Esophagus muscularis mucosa (tissue), 4 donors: ENCODE data around the gene HES4. TPM values are rescaled to one million over a fixed set of nuclear protein-coding genes. Genes with fewer than 3 reads are reported as not detected.

Experiments used
- DNase-seq: peaks from one replicate; pipeline ENCODE4 v3.0.0-alpha.2; 2017; ENCODE audit errors: extremely low spot score
- H3K27ac ChIP-seq, 4 donors: fragments of 200-600 bp; sonication (generic); replicated peaks in 1 of 4; 1 replicate in 3 of 4; 2 replicates in 1 of 4; pipeline ENCODE4 v1.5.1; 2016 to 2019; ENCODE audit warnings: mild to moderate bottlenecking in 1 of 4
- H3K27me3 ChIP-seq, 4 donors: fragments of 200-600 bp; sonication (generic); one replicate each; pipeline versions ENCODE4 v1.5.1 to v1.6.0; 2016 to 2019
- H3K36me3 ChIP-seq, 4 donors: fragments of 200-600 bp; sonication (generic); one replicate each; pipeline ENCODE4 v1.5.1; 2016 to 2019
- H3K4me1 ChIP-seq, 4 donors: fragments of 200-600 bp; sonication (generic); one replicate each; pipeline ENCODE4 v1.5.1; 2016 to 2019
- H3K4me3 ChIP-seq, 4 donors: fragments of 200-600 bp; sonication (generic); 1 replicate in 2 of 4; 2 replicates in 2 of 4; pipeline ENCODE4 v1.5.1; 2016 to 2019; ENCODE audit warnings: mild to moderate bottlenecking in 4 of 4, moderate library complexity in 1 of 4
- H3K9me3 ChIP-seq, 4 donors: fragments of 200-600 bp; sonication (generic); 1 replicate in 3 of 4; 2 replicates in 1 of 4; pipeline ENCODE4 v1.5.1; 2016 to 2019
- EP300 ChIP-seq: sonication (generic); formaldehyde crosslinking; IDR thresholded peaks from one replicate; pipeline ENCODE4 v1.6.1; 2017; ENCODE audit warnings: antibody characterized with exemption
- POLR2A ChIP-seq: fragments of 450-650 bp; IDR thresholded peaks from one replicate; pipeline ENCODE4 v1.6.1; 2017; ENCODE audit warnings: antibody characterized with exemption, moderate library complexity, mild to moderate bottlenecking, low read depth
- POLR2AphosphoS5 ChIP-seq, 2 donors: sonication (generic); formaldehyde crosslinking; IDR thresholded peaks; one replicate each; pipeline ENCODE4 v1.6.1; 2017; ENCODE audit warnings: antibody characterized with exemption in 2 of 2
- WGBS: methylation state at CpG from one replicate; pipeline ENCODE4 v1.1.5; 2018; 5-methylcytosine and 5-hydroxymethylcytosine counted together
- intact Hi-C: fragments of 100-400 bp; cut with DNase I; formaldehyde crosslinking; loops from one replicate; pipeline ENCODE4 v1.15.1; 2023
- small RNA-seq, 3 donors: library from RNA; depleted of rRNA; stranded (forward); fragments of <200 nt; gene quantifications; one replicate each; pipeline ENCODE3, GENCODE V24; 2016
- total RNA-seq, 4 donors: library from RNA; depleted of rRNA; stranded (reverse); fragments of >200 nt; gene quantifications; one replicate each; pipeline versions ENCODE4 v1.1.0 to v1.2.1, GENCODE V29; 2016
- TF ChIP-seq, protein P1 (sequence below), 3 experiments: fragments of 200-600 bp in 2 of 3; fragments of 450-650 bp in 1 of 3; sonication (generic) in 2 of 3; IDR thresholded peaks; one replicate each; pipeline ENCODE4 v1.5.1; 2017 to 2019; ENCODE audit warnings: antibody characterized with exemption in 3 of 3, mild to moderate bottlenecking in 2 of 3, moderate library complexity in 1 of 3

Gene HES4
- total RNA-seq, 4 donors from 2014 or later, result 37.8 to 90.4 (median 65.0) TPM

DNA sequence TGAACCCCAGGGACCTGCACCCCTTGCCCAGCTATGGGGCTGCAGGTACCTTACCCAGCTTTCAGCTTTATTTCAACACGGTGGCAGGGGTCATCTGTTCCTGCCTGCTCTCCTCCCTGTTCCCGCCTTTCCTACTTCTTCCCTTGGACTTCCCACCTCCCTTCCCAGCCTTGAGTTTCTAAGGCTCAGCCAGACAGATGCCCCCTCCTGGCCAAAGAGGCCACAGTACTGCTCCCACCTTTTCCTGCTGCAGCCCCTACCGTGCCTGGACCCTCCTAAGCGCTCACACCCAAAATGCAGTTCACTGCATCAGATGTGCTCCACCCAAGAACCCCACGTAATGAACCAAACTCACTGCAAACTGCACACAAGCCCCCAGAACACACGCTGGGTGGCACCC is 48.5 kb downstream of the HES4 start:
- peaks cover 75 to 100% (median 100%) of the 10 kb centered on the region in 4 donors for H3K36me3 ChIP-seq
- no peaks in the 10 kb centered on the region for H3K27me3 ChIP-seq
- no peak overlapping the region for H3K4me3 ChIP-seq
- 71% methylated on average over 6 of the region's 6 CpGs for WGBS
- DNase-seq, result no peak
- H3K4me1 ChIP-seq, result peaks cover 0 to 9% (median 0%) of the 10 kb centered on the region in 4 donors
- H3K27ac ChIP-seq, result no peak overlapping the region
- H3K9me3 ChIP-seq, result no peaks in the 10 kb centered on the region
- intact Hi-C loops, result no loop called here
- no peak for TF ChIP-seq EP300
- TF ChIP-seq POLR2AphosphoS5 (IDR thresholded peaks at IDR 0.05), result no peak
- no peak for TF ChIP-seq POLR2A
- TF ChIP-seq, protein P1, sequence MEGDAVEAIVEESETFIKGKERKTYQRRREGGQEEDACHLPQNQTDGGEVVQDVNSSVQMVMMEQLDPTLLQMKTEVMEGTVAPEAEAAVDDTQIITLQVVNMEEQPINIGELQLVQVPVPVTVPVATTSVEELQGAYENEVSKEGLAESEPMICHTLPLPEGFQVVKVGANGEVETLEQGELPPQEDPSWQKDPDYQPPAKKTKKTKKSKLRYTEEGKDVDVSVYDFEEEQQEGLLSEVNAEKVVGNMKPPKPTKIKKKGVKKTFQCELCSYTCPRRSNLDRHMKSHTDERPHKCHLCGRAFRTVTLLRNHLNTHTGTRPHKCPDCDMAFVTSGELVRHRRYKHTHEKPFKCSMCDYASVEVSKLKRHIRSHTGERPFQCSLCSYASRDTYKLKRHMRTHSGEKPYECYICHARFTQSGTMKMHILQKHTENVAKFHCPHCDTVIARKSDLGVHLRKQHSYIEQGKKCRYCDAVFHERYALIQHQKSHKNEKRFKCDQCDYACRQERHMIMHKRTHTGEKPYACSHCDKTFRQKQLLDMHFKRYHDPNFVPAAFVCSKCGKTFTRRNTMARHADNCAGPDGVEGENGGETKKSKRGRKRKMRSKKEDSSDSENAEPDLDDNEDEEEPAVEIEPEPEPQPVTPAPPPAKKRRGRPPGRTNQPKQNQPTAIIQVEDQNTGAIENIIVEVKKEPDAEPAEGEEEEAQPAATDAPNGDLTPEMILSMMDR (IDR thresholded peaks at IDR 0.05), result no peak

DNA sequence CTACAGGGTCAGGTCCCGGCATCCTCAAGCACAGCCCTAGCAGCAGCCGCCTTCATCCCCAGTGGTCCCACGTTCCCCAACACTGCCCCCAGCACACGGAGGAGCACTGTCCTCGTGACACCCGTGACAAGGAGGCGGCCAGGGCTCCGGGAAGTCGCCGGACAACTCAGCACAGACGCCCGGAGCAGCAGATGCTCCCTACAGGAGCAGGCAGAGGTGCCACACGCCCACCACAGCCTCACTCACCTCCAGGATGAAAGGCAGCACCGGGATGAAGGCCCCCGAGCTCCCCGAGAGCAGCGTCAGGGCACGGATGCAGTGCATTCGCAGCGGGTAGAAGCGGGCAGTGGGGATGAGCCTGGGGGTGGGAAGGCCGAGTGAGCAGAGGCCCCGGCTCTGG is 49.0 kb downstream of the HES4 start:
- Histone ChIP-seq H3K36me3 (peaks cover 75 to 100% (median 100%) of the 10 kb centered on the region in 4 donors), H3K27me3 (no peaks in the 10 kb centered on the region), H3K9me3 (no peaks in the 10 kb centered on the region), H3K27ac (no peak overlapping the region), H3K4me1 (peaks cover 0 to 4% (median 0%) of the 10 kb centered on the region in 4 donors), H3K4me3 (no peak overlapping the region)
- no peak for DNase-seq
- intact Hi-C loops, result no loop called here
- TF ChIP-seq POLR2A (no peak), EP300 (no peak), POLR2AphosphoS5 (IDR thresholded peaks at IDR 0.05) (no peak)
- TF ChIP-seq, protein P1 (IDR thresholded peaks at IDR 0.05), result no peak
- WGBS, result 93% methylated on average over 23 of the region's 23 CpGs

DNA sequence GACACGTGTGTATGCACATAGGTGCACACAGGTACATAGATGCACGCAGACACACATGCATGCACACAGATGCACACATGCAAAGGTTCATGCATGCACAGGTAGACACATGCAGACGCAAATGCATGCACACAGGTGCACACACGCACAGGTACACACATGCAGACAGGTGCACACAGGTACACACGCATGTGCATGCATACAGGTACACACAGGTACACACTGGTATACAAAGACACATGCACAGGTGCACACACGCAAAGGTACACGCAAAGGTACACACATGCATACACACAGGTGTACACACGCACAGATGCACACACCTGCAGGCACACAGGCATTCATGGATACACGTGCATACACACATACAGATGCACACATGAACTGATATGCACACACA is 49.6 kb downstream of the HES4 start:
- 75% methylated on average over 4 of the region's 9 CpGs for WGBS
- intact Hi-C loops, result no loop called here
- Histone ChIP-seq H3K4me1 (no peaks in the 10 kb centered on the region), H3K27me3 (no peaks in the 10 kb centered on the region), H3K9me3 (no peaks in the 10 kb centered on the region), H3K36me3 (peaks cover 69 to 100% (median 100%) of the 10 kb centered on the region in 4 donors), H3K4me3 (no peak overlapping the region), H3K27ac (no peak overlapping the region)
- DNase-seq, result no peak
- TF ChIP-seq, protein P1 (IDR thresholded peaks at IDR 0.05), result no peak
- TF ChIP-seq POLR2A, result no peak
- TF ChIP-seq POLR2AphosphoS5 (IDR thresholded peaks at IDR 0.05), result no peak

Small RNA genes within 50 kb of the gene (small RNA-seq; reads per million reads assigned to genes)
- 0 reads per million in 3 donors for gene AL645608.3

Other genes starting within 250 kb of the HES4 start
- gene SAMD11, start 76.2 kb downstream of the HES4 start, total RNA-seq, result 10 to 100 TPM in 2 of 4 donors, 1 to 10 TPM in 2; 6.2 to 28.8 (median 13.9) TPM
- gene NOC2L, start 40.8 kb downstream of the HES4 start, total RNA-seq, result 10 to 100 TPM; 35.3 to 54.1 (median 47.5) TPM
- gene KLHL17, start 39.5 kb downstream of the HES4 start, total RNA-seq, result 10 to 100 TPM in 1 of 4 donors, 1 to 10 TPM in 3; 3.7 to 10.8 (median 6.2) TPM
- gene PLEKHN1, start 33.6 kb downstream of the HES4 start, total RNA-seq, result under 1 TPM in 3 of 4 donors, not detected in 1; 0.17 to 0.50 (median 0.19) TPM
- under 1 TPM; 0.11 to 0.50 (median 0.30) TPM for gene PERM1, start 18.0 kb downstream of the HES4 start, total RNA-seq
- 10 to 100 TPM; 39.4 to 74.9 (median 41.1) TPM for gene ISG15, start 13.4 kb upstream of the HES4 start, total RNA-seq
- gene AGRN, start 20.0 kb upstream of the HES4 start, total RNA-seq, result 10 to 100 TPM; 17.0 to 31.6 (median 22.6) TPM
- gene RNF223, start 74.2 kb upstream of the HES4 start, total RNA-seq, result not detected
- 10 to 100 TPM in 1 of 4 donors, 1 to 10 TPM in 3; 4.2 to 11.9 (median 8.5) TPM for gene C1orf159, start 116.0 kb upstream of the HES4 start, total RNA-seq
- under 1 TPM in 1 of 4 donors, not detected in 3; 0.17 TPM for gene TTLL10, start 173.8 kb upstream of the HES4 start, total RNA-seq
- gene TNFRSF18, start 206.5 kb upstream of the HES4 start, total RNA-seq, result under 1 TPM in 2 of 4 donors, not detected in 2; 0.29 to 0.66 TPM
- gene TNFRSF4, start 214.1 kb upstream of the HES4 start, total RNA-seq, result 1 to 10 TPM in 2 of 4 donors, under 1 TPM in 2; 0.50 to 2.1 (median 0.93) TPM
- gene SDF4, start 231.9 kb upstream of the HES4 start, total RNA-seq, result 100 to 1,000 TPM in 3 of 4 donors, 10 to 100 TPM in 1; 88.5 to 125 (median 107) TPM
- 10 to 100 TPM; 10.4 to 24.6 (median 21.0) TPM for gene B3GALT6, start 232.1 kb upstream of the HES4 start, total RNA-seq
- under 1 TPM in 2 of 4 donors, not detected in 2; 0.33 to 0.52 TPM for gene C1QTNF12, start 246.6 kb upstream of the HES4 start, total RNA-seq